Osteocyte (in vitro differentiated cells): Measurements from ENCODE around the gene TRIM50. TPM values are rescaled to one million over a fixed set of nuclear protein-coding genes. Genes with fewer than 3 reads are reported as not detected.
"Not testable (repeated sequence)": the region's sequence is repeated elsewhere in the genome, so short reads cannot be mapped to it uniquely, and the experiment has no call there.

Experiments used
- DNase-seq: peaks from one replicate; pipeline ENCODE4 v3.0.0; 2021; ENCODE audit warnings: mixed read lengths; ENCODE audit not compliant: unreplicated experiment; ENCODE audit errors: extremely low spot score
- H3K27ac Mint-ChIP-seq: one replicate; pipeline ENCODE4 v1.8.0; 2021; ENCODE audit warnings: mild to moderate bottlenecking, mixed read lengths; ENCODE audit not compliant: unreplicated experiment
- H3K27me3 Mint-ChIP-seq: one replicate; pipeline ENCODE4 v1.8.0; 2021; ENCODE audit warnings: mixed read lengths; ENCODE audit not compliant: unreplicated experiment
- H3K36me3 Mint-ChIP-seq: one replicate; pipeline ENCODE4 v1.8.0; 2021; ENCODE audit warnings: mixed read lengths; ENCODE audit not compliant: unreplicated experiment
- H3K4me1 Mint-ChIP-seq: one replicate; pipeline ENCODE4 v1.8.0; 2021; ENCODE audit warnings: mixed read lengths; ENCODE audit not compliant: unreplicated experiment
- H3K4me3 Mint-ChIP-seq: one replicate; pipeline ENCODE4 v1.8.0; 2021; ENCODE audit warnings: mild to moderate bottlenecking, moderate library complexity, mixed read lengths; ENCODE audit not compliant: unreplicated experiment
- H3K9me3 Mint-ChIP-seq: one replicate; pipeline ENCODE4 v1.8.0; 2021; ENCODE audit warnings: mixed read lengths; ENCODE audit not compliant: unreplicated experiment
- total RNA-seq: library from RNA; stranded (reverse); gene quantifications from 2 replicates; pipeline ENCODE4 v1.2.1, GENCODE V29; 2021
- TF ChIP-seq, protein P1 (sequence below): fragments of 200-600 bp; sonication (generic); IDR thresholded peaks from 2 replicates; pipeline ENCODE4 v1.5.0; 2021; ENCODE audit warnings: antibody characterized with exemption, mild to moderate bottlenecking, moderate library complexity

TRIM50 gene
- total RNA-seq, 1 donor from 2014 or later, result not detected

DNA sequence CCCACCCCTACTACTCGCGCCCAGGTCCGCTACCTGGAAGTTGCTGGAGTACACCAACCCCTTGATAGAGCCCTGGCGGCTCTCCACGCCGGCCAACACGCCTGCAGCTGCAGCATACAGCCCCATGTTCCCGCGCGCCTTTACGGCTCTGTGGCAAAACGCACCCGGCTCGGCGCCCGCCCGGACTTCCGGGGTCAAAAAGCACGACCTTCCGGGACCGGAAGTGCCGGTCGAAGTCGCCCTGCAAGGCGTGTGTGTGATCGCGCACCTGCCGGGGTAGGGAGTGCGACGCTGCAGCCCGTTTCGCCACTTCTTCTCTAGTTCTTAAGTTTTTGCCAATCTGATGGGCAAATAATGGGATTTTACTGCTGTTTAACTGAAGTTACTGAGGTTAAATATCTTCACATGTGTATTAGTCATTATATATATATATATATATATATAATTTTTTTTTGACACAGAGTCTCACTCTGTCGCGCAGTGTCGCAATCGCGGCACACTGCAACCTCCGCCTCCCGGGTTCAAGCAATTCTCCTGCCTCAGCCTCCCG, 19.1 kb downstream of the TRIM50 start, which contains the start of gene NSUN5:
NSUN5 (minus strand) TSS at position 162 of the 550 bp plus-strand sequence; CDS start at position 126, 36 bp downstream.
- Mint-ChIP-seq H3K9me3 (no peaks in the 10 kb centered on the region), H3K27me3 (no peaks in the 10 kb centered on the region), H3K27ac (peak within 1 kb of the TSS; percentile 86), H3K4me1 (peaks cover 14% of the 10 kb centered on the region), H3K36me3 (peaks cover 9% of the 10 kb centered on the region), H3K4me3 (peak within 1 kb of the TSS; percentile 90)
- peak; percentile 90 for DNase-seq
- TF ChIP-seq, protein P1, sequence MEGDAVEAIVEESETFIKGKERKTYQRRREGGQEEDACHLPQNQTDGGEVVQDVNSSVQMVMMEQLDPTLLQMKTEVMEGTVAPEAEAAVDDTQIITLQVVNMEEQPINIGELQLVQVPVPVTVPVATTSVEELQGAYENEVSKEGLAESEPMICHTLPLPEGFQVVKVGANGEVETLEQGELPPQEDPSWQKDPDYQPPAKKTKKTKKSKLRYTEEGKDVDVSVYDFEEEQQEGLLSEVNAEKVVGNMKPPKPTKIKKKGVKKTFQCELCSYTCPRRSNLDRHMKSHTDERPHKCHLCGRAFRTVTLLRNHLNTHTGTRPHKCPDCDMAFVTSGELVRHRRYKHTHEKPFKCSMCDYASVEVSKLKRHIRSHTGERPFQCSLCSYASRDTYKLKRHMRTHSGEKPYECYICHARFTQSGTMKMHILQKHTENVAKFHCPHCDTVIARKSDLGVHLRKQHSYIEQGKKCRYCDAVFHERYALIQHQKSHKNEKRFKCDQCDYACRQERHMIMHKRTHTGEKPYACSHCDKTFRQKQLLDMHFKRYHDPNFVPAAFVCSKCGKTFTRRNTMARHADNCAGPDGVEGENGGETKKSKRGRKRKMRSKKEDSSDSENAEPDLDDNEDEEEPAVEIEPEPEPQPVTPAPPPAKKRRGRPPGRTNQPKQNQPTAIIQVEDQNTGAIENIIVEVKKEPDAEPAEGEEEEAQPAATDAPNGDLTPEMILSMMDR, result no peak

- Mint-ChIP-seq H3K27me3 (no peaks in the 10 kb centered on the region), H3K27ac (peak overlapping the region; percentile 86), H3K4me3 (peak overlapping the region; percentile 90), H3K36me3 (peaks cover 11% of the 10 kb centered on the region), H3K9me3 (no peaks in the 10 kb centered on the region), H3K4me1 (peaks cover 14% of the 10 kb centered on the region)
- TF ChIP-seq, protein P1, result no peak
- no peak for DNase-seq
These were observed 19.7 kb downstream of the TRIM50 start for GRCh38 chr7:73308074-73308664.

- H3K27me3 Mint-ChIP-seq, result no peaks in the 10 kb centered on the region
- H3K27ac Mint-ChIP-seq, result peak overlapping the region; percentile 86
- H3K4me3 Mint-ChIP-seq, result peak overlapping the region; percentile 90
- peaks cover 14% of the 10 kb centered on the region for H3K4me1 Mint-ChIP-seq
- no peaks in the 10 kb centered on the region for H3K9me3 Mint-ChIP-seq
- TF ChIP-seq, protein P1, result no peak
- peaks cover 11% of the 10 kb centered on the region for H3K36me3 Mint-ChIP-seq
- no peak for DNase-seq
These were observed 20.4 kb downstream of the TRIM50 start for GRCh38 chr7:73307436-73307835.

DNA sequence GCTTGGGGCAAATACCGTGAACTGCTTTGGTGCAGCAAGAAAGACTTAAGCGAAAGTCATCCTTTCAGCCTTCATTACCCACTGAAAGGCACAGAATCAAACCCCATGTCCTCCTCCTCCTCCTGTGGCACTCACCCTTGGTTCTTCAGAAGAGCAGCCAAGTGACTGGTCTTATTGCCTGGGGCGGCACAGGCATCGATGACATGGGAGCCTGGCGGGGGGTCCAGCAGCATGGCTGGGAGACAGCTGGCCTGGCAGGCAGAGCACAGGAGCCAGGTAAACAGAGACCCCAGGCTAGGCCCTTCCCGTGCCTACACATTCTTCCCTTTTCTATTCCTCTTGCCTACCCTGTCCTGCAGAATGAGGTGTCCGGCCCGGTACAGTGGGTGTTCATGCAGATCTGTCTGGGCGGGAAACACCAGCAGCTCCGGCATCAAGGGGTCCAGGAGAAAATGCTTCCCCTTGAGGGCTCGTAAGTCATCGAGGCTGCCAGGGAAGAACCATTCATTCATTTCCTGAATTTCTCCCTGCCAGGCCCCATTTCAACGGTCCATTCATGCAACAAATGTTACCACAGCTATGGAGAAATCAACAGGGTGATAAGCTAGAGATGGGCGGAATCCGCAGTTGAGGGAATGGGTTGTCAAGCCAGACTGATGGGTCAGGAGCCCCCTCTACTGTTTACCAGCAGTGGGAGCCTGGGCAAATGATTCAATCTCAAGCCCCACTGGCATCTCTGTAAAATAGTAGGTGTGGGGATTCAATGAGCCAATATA, 23.1 kb downstream of the TRIM50 start:
- peaks cover 11% of the 10 kb centered on the region for H3K36me3 Mint-ChIP-seq
- H3K9me3 Mint-ChIP-seq, H3K27ac Mint-ChIP-seq: not testable (repeated sequence)

GRCh38 chr7:73304071-73304470, 23.8 kb downstream of the TRIM50 start:
- Mint-ChIP-seq H3K4me1 (peaks cover 10% of the 10 kb centered on the region), H3K9me3 (no peaks in the 10 kb centered on the region), H3K27me3 (no peaks in the 10 kb centered on the region), H3K27ac (no peak overlapping the region), H3K36me3 (peaks cover 11% of the 10 kb centered on the region), H3K4me3 (no peak overlapping the region)
- no peak for DNase-seq
- TF ChIP-seq, protein P1, result no peak

More for the DNA sequence above, 23.1 kb downstream of the TRIM50 start:
- DNase-seq, H3K27me3 Mint-ChIP-seq, H3K4me3 Mint-ChIP-seq: not testable (repeated sequence)
- peaks cover 12% of the 10 kb centered on the region for H3K4me1 Mint-ChIP-seq
